PC-3 (cell line): Measurements from ENCODE around the gene CASS4. TPM values are rescaled to one million over a fixed set of nuclear protein-coding genes. Genes with fewer than 3 reads are reported as not detected.
"Not testable (repeated sequence)": the region's sequence is repeated elsewhere in the genome, so short reads cannot be mapped to it uniquely, and the experiment has no call there.

Source experiments
- ATAC-seq: fragments of 200-7000 bp; cut with Tn5 transposase; 2 replicates; pipeline ENCODE4 v1.9.1; 2020; ENCODE audit warnings: mild to moderate bottlenecking, moderate library complexity
- BruUV-seq: library from RNA; stranded (reverse); fragments of 400-500 nt; replicated peaks from 2 replicates; lab custom pipeline; 2021; lab: Mats Ljungman, UMichigan
- CTCF ChIA-PET: fragments of 300-600 bp; sonication (Branson Sonifier 250); formaldehyde crosslinking; loops from one replicate; lab custom pipeline; 2022; ENCODE audit warnings: antibody characterized with exemption; lab: Charles Lee
- POLR2A ChIA-PET: fragments of 300-600 bp; sonication (Branson Sonifier 250); formaldehyde crosslinking; loops from one replicate; lab custom pipeline; 2022; ENCODE audit warnings: antibody characterized with exemption; ENCODE audit not compliant: unreplicated experiment; lab: Charles Lee
- DNase-seq: peaks from one replicate; pipeline ENCODE4 v3.0.0-alpha.2; 2015
- H2AFZ ChIP-seq: fragments of 300-600 bp; sonication (generic); 2 replicates; pipeline ENCODE4 v1.6.0; 2016; ENCODE audit warnings: antibody characterized with exemption, low read length
- H3F3A ChIP-seq: fragments of 300-600 bp; sonication (generic); one replicate; pipeline ENCODE4 v1.6.0; 2017; ENCODE audit warnings: antibody characterized with exemption, low read length, control low read depth, mild to moderate bottlenecking; ENCODE audit not compliant: unreplicated experiment
- H3K27ac ChIP-seq: fragments of 300-600 bp; sonication (generic); 2 replicates; pipeline ENCODE4 v1.5.1; 2016; ENCODE audit warnings: mild to moderate bottlenecking, low read length
- H3K27me3 ChIP-seq: fragments of 300-600 bp; sonication (generic); 2 replicates; pipeline ENCODE4 v1.6.1; 2016; ENCODE audit warnings: low read length, mixed read lengths
- H3K36me3 ChIP-seq: fragments of 300-600 bp; sonication (generic); 2 replicates; pipeline ENCODE4 v1.6.1; 2016; ENCODE audit warnings: low read depth, mixed run types, low read length, mixed read lengths
- H3K4me1 ChIP-seq: fragments of 300-600 bp; sonication (generic); 2 replicates; pipeline ENCODE4 v1.5.1; 2016; ENCODE audit warnings: low read length; ENCODE audit not compliant: insufficient read depth
- H3K4me2 ChIP-seq: fragments of 300-600 bp; sonication (generic); 2 replicates; pipeline ENCODE4 v1.6.0; 2016; ENCODE audit warnings: low read length
- H3K4me3 ChIP-seq: fragments of 300-600 bp; sonication (generic); 2 replicates; pipeline ENCODE4 v1.5.1; 2016; ENCODE audit warnings: mild to moderate bottlenecking, low read length, mixed read lengths
- H3K79me2 ChIP-seq: fragments of 300-600 bp; sonication (generic); 2 replicates; pipeline ENCODE4 v1.6.1; 2017; ENCODE audit warnings: low read length, mixed read lengths
- H3K9ac ChIP-seq: fragments of 300-600 bp; sonication (generic); 2 replicates; pipeline ENCODE4 v1.6.0; 2016; ENCODE audit warnings: mild to moderate bottlenecking, low read length
- H3K9me2 ChIP-seq: fragments of 300-600 bp; sonication (generic); replicated peaks from 2 replicates; pipeline ENCODE4 v1.6.1; 2016; ENCODE audit warnings: mixed run types, low read length, mixed read lengths
- H3K9me3 ChIP-seq: fragments of 300-600 bp; sonication (generic); 2 replicates; pipeline ENCODE4 v1.6.1; 2016; ENCODE audit warnings: low read length, mixed read lengths
- H4K20me1 ChIP-seq: fragments of 300-600 bp; sonication (generic); 2 replicates; pipeline ENCODE4 v1.6.1; 2016; ENCODE audit warnings: low read length, mixed read lengths
- EZH2 ChIP-seq: fragments of 300-600 bp; sonication (generic); IDR thresholded peaks from one replicate; pipeline ENCODE4 v1.6.1; 2017; ENCODE audit warnings: antibody characterized with exemption, mild to moderate bottlenecking, low read length; ENCODE audit not compliant: unreplicated experiment
- EZH2phosphoT487 ChIP-seq: fragments of 300-600 bp; sonication (generic); IDR thresholded peaks from 2 replicates; pipeline ENCODE4 v1.6.1; 2018; ENCODE audit warnings: mild to moderate bottlenecking, antibody characterized with exemption, low read length, borderline replicate concordance
- intact Hi-C: fragments of 100-400 bp; cut with micrococcal nuclease; formaldehyde crosslinking; loops from 2 replicates; pipeline ENCODE4 v1.9.0; 2023
- total RNA-seq: library from RNA; depleted of rRNA; stranded (reverse); fragments of >200 nt; gene quantifications from 2 replicates; pipeline ENCODE4 v1.2.3, GENCODE V29; 2014
- TF ChIP-seq, protein P1 (sequence below): fragments of 300-600 bp; sonication (generic); conservative IDR thresholded peaks from 2 replicates; pipeline ENCODE4 v1.5.1; 2017; ENCODE audit warnings: antibody characterized with exemption, low read depth, mild to moderate bottlenecking, low read length

Gene CASS4
- total RNA-seq, 1 experiment from 2014 or later = 0.04 TPM

DNA sequence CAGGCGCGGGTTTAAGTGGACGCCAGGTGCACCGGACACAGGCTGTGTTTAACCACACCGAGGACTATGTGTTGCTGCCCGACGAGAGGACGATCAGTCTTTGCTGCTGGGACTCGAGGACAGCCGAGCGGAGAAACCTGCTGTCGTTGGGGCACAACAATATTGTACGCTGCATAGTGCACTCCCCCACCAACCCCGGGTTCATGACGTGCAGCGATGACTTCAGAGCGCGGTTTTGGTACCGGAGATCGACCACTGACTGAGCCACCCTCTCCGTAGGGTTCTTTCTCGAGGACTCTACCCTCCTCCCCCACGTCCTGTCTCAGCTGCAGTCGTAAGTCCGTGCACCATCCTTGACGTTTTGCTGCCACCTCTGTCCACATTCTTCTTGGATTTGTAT lies 8.6 kb upstream of the CASS4 start:
- CTCF ChIA-PET = interaction anchor here (0.5 kb wide), 1 partner anchor 194 kb away, joined by 3 read pairs; no protein-coding TSS in a partner anchor

DNA sequence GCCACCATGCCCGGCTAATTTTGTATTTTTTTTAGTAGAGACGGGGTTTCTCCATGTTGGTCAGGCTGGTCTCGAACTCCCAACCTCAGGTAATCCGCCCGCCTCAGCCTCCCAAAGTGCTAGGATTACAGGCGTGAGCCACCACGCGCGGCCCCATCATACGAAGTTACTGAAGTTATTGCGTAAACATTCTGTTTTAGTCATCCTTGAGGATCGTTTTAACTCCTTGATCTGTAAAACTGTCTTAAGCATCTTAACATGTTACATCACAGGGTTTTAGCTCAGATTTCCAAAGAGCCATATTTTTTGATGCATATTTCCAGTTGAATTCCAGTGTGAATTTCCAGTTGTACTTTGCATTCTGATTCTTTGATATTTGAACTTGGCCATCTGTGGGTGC lies 6.7 kb upstream of the CASS4 start:
- Histone ChIP-seq H3K79me2 (peaks cover 11% of the 10 kb centered on the region; the same call in 1 of the 2 replicates), H3K36me3 (peaks cover 50% of the 10 kb centered on the region)
- ATAC-seq, H3K4me3 ChIP-seq, H3K27me3 ChIP-seq, POLR2A ChIA-PET, H4K20me1 ChIP-seq, H3K9ac ChIP-seq, H3F3A ChIP-seq, H2AFZ ChIP-seq, H3K4me2 ChIP-seq, H3K27ac ChIP-seq, intact Hi-C loops, CTCF ChIA-PET, H3K9me3 ChIP-seq, H3K9me2 ChIP-seq, DNase-seq, BruUV-seq, H3K4me1 ChIP-seq: not testable (repeated sequence)

More for the DNA sequence above, 8.6 kb upstream of the CASS4 start:
- POLR2A ChIA-PET = no interaction called here
- H3K79me2 ChIP-seq = peaks cover 14% of the 10 kb centered on the region; the same call in 1 of the 2 replicates
- H3K27ac ChIP-seq = no peak overlapping the region
- H3K4me3 ChIP-seq = no peak overlapping the region
- no peaks in the 10 kb centered on the region for H3K27me3 ChIP-seq
- H3K4me1 ChIP-seq = no peaks in the 10 kb centered on the region
- H3K9ac ChIP-seq = no peak overlapping the region
- BruUV-seq = no TSS peak
- H3K36me3 ChIP-seq = peaks cover 69% of the 10 kb centered on the region
- TF ChIP-seq EZH2phosphoT487 (no peak), EZH2 (no peak)
- TF ChIP-seq, protein P1, sequence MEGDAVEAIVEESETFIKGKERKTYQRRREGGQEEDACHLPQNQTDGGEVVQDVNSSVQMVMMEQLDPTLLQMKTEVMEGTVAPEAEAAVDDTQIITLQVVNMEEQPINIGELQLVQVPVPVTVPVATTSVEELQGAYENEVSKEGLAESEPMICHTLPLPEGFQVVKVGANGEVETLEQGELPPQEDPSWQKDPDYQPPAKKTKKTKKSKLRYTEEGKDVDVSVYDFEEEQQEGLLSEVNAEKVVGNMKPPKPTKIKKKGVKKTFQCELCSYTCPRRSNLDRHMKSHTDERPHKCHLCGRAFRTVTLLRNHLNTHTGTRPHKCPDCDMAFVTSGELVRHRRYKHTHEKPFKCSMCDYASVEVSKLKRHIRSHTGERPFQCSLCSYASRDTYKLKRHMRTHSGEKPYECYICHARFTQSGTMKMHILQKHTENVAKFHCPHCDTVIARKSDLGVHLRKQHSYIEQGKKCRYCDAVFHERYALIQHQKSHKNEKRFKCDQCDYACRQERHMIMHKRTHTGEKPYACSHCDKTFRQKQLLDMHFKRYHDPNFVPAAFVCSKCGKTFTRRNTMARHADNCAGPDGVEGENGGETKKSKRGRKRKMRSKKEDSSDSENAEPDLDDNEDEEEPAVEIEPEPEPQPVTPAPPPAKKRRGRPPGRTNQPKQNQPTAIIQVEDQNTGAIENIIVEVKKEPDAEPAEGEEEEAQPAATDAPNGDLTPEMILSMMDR = no peak
- no peaks in the 10 kb centered on the region for H4K20me1 ChIP-seq
- no peak overlapping the region for H2AFZ ChIP-seq
- no peaks in the 10 kb centered on the region for H3K9me2 ChIP-seq
- H3K9me3 ChIP-seq = no peaks in the 10 kb centered on the region
- intact Hi-C loops = no loop called here
- peaks cover 3% of the 10 kb centered on the region for H3F3A ChIP-seq
- DNase-seq (no peak), ATAC-seq (no peak)
- no peak overlapping the region for H3K4me2 ChIP-seq

DNA sequence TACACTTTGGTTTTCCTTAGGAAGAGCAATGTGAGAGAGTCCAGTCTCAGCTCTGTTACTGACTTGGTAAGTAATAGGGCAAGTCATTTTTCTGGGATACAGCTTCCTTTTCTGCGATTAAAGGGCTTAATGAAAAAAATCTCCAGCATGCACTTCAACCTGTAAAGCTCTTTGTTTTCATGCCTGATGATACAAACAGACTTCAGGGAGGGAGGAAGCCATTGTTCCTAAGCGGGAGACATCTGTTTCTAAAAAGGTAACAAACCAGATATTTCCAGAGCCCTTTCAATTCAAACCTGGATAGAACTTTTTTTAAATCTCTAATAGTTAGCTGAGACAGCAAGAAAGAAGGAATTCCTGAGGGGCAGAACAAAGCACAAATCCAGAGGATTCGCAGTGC lies 5.2 kb upstream of the CASS4 start:
- intact Hi-C loops = no loop called here
- H3K9ac ChIP-seq = no peak overlapping the region
- H3K79me2 ChIP-seq = no peaks in the 10 kb centered on the region
- no peak for DNase-seq
- BruUV-seq = no TSS peak
- TF ChIP-seq EZH2 = no peak
- TF ChIP-seq EZH2phosphoT487 = no peak
- no peak overlapping the region for H3K4me3 ChIP-seq
- no peak overlapping the region for H3K27ac ChIP-seq
- H3K4me2 ChIP-seq = no peak overlapping the region
- no peak for ATAC-seq
- no peaks in the 10 kb centered on the region for H3K27me3 ChIP-seq
- no peaks in the 10 kb centered on the region for H4K20me1 ChIP-seq
- H2AFZ ChIP-seq = no peak overlapping the region
- CTCF ChIA-PET = no interaction called here
- H3K4me1 ChIP-seq = 0 out of 2 replicates have a peak, but pooled peaks cover 4% of the 10 kb centered on the region
- POLR2A ChIA-PET = no interaction called here
- H3K36me3 ChIP-seq = peaks cover 39% of the 10 kb centered on the region
- H3F3A ChIP-seq = no peaks in the 10 kb centered on the region
- no peaks in the 10 kb centered on the region for H3K9me3 ChIP-seq
- H3K9me2 ChIP-seq = no peaks in the 10 kb centered on the region

DNA sequence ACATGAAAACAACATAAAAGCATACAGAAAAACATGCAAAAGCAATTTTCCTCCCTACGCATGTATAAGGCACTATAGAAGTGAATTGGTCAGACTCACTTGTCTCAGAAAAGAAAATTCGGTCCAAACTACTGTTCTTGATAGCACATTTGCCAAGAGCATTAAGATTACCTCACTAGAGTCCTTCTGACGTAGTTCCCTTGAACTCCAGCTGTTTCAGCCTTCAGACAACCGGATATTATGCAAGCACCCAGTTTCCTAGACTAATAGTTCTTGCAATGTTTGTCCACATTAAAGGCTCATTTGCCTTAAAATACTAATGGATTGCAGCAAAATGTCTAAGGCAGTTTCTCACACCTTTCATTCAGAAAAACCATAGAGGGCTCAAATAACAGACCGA lies 2.5 kb upstream of the CASS4 start:
- H3F3A ChIP-seq = no peaks in the 10 kb centered on the region
- H2AFZ ChIP-seq = no peak overlapping the region
- H3K9ac ChIP-seq = no peak overlapping the region
- 0 out of 2 replicates have a peak, but pooled peaks cover 4% of the 10 kb centered on the region for H3K4me1 ChIP-seq
- DNase-seq (no peak), ATAC-seq (no peak)
- no peak overlapping the region for H3K27ac ChIP-seq
- H3K79me2 ChIP-seq = no peaks in the 10 kb centered on the region
- H3K4me2 ChIP-seq = no peak overlapping the region
- TF ChIP-seq EZH2 (no peak), EZH2phosphoT487 (no peak)
- TF ChIP-seq, protein P1 = no peak
- no peaks in the 10 kb centered on the region for H3K9me2 ChIP-seq
- H3K4me3 ChIP-seq = no peak overlapping the region
- ChIA-PET POLR2A (no interaction called here), CTCF (no interaction called here)
- no peaks in the 10 kb centered on the region for H3K9me3 ChIP-seq
- H4K20me1 ChIP-seq = no peaks in the 10 kb centered on the region
- no peaks in the 10 kb centered on the region for H3K27me3 ChIP-seq
- peaks cover 26% of the 10 kb centered on the region for H3K36me3 ChIP-seq
- intact Hi-C loops = no loop called here
- no TSS peak for BruUV-seq
